SHP77 (cell line): ENCODE data around the gene RFX7.

Source experiments
- DNase-seq, 2 experiments: peaks; one replicate each; lab custom pipeline; 2025; lab: John Stamatoyannopoulos, UW

The RFX7 gene

GRCh38 chr15:56126409-56126808 is 117.3 kb downstream of the RFX7 start:
- DNase-seq: no peak

GRCh38 chr15:56124391-56124790 is 119.3 kb downstream of the RFX7 start:
- no peak for DNase-seq

GRCh38 chr15:56105855-56106254 is 137.8 kb downstream of the RFX7 start:
- no peak for DNase-seq

GRCh38 chr15:56102441-56102840 is 141.2 kb downstream of the RFX7 start:
- no peak for DNase-seq

GRCh38 chr15:56099311-56099710 is 144.4 kb downstream of the RFX7 start:
- no peak for DNase-seq

- DNase-seq: no peak
These were observed 145.3 kb downstream of the RFX7 start for GRCh38 chr15:56098195-56098863.

- DNase-seq: no peak
These were observed 148.3 kb downstream of the RFX7 start for GRCh38 chr15:56095406-56095805.

- no peak for DNase-seq
These were observed 149.5 kb downstream of the RFX7 start for GRCh38 chr15:56094171-56094570.

- DNase-seq: no peak
These were observed 155.3 kb downstream of the RFX7 start for GRCh38 chr15:56088389-56088788.

GRCh38 chr15:56086566-56086965 is 157.1 kb downstream of the RFX7 start:
- DNase-seq: no peak

- DNase-seq: no peak
These were observed 161.4 kb downstream of the RFX7 start for GRCh38 chr15:56082263-56082761.

- no peak for DNase-seq
These were observed 166.6 kb downstream of the RFX7 start for GRCh38 chr15:56077081-56077480.

GRCh38 chr15:56076640-56077039 is 167.0 kb downstream of the RFX7 start:
- no peak for DNase-seq

GRCh38 chr15:56074481-56075265 is 169.0 kb downstream of the RFX7 start:
- no peak for DNase-seq

GRCh38 chr15:56064152-56064551 is 179.5 kb downstream of the RFX7 start:
- DNase-seq: no peak

GRCh38 chr15:56059716-56060115 is 184.0 kb downstream of the RFX7 start:
- DNase-seq: no peak

GRCh38 chr15:56058986-56059385 is 184.7 kb downstream of the RFX7 start:
- DNase-seq: peak; percentile 18 to 24

- DNase-seq: no peak
These were observed 187.1 kb downstream of the RFX7 start for GRCh38 chr15:56056626-56057025.

GRCh38 chr15:56053046-56053400 is 190.7 kb downstream of the RFX7 start:
- DNase-seq: no peak

GRCh38 chr15:56052395-56053045 is 191.2 kb downstream of the RFX7 start:
- DNase-seq: peak in 1 of 2 experiments; percentile 23

- DNase-seq: no peak
These were observed 192.0 kb downstream of the RFX7 start for GRCh38 chr15:56051676-56052075.

GRCh38 chr15:56049577-56049976 is 194.1 kb downstream of the RFX7 start:
- DNase-seq: no peak

- no peak for DNase-seq
These were observed 196.3 kb downstream of the RFX7 start for GRCh38 chr15:56047354-56047753.
